ENCODE results near the gene RBM7. TPM values are rescaled to one million over a fixed set of nuclear protein-coding genes. Genes with fewer than 3 reads are reported as not detected.

The RBM7 gene
- total RNA-seq, 1 donor, result 38.0 TPM

- Histone ChIP-seq H3K4me3 (ENCODE audit: insufficient read depth, low read length) (peak overlapping the region; percentile 98), H3K27ac (ENCODE audit: low read depth, low read length) (peak overlapping the region; percentile 79), H3K9me3 (ENCODE audit: low read depth, low read length) (no peaks in the 10 kb centered on the region), H3K79me2 (ENCODE audit: insufficient read depth, low read length) (peaks cover 70% of the 10 kb centered on the region), H2AFZ (ENCODE audit: low read length) (no peak overlapping the region), H3K4me2 (ENCODE audit: insufficient read depth, low read length) (peak overlapping the region; percentile 80), H3K36me3 (ENCODE audit: insufficient read depth, low read length) (peaks cover 20% of the 10 kb centered on the region), H3K27me3 (ENCODE audit: insufficient read depth, low read length) (no peaks in the 10 kb centered on the region), H3K4me1 (ENCODE audit: insufficient read depth, low read length) (peaks cover 13% of the 10 kb centered on the region), H4K20me1 (ENCODE audit: insufficient read depth, low read length) (peaks cover 12% of the 10 kb centered on the region)
- peak; percentile 70 for DNase-seq (ENCODE audit: insufficient read length, low spot score, missing footprints)
- TF ChIP-seq, protein P1, sequence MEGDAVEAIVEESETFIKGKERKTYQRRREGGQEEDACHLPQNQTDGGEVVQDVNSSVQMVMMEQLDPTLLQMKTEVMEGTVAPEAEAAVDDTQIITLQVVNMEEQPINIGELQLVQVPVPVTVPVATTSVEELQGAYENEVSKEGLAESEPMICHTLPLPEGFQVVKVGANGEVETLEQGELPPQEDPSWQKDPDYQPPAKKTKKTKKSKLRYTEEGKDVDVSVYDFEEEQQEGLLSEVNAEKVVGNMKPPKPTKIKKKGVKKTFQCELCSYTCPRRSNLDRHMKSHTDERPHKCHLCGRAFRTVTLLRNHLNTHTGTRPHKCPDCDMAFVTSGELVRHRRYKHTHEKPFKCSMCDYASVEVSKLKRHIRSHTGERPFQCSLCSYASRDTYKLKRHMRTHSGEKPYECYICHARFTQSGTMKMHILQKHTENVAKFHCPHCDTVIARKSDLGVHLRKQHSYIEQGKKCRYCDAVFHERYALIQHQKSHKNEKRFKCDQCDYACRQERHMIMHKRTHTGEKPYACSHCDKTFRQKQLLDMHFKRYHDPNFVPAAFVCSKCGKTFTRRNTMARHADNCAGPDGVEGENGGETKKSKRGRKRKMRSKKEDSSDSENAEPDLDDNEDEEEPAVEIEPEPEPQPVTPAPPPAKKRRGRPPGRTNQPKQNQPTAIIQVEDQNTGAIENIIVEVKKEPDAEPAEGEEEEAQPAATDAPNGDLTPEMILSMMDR (IDR thresholded peaks at IDR 0.05; ENCODE audit: extremely low read depth, low read depth, low read length), result no peak
Measured at GRCh38 chr11:114440971-114441763, 40.7 kb downstream of the RBM7 start.

- no peak overlapping the region for H3K27ac ChIP-seq (ENCODE audit: low read depth, low read length)
- no peaks in the 10 kb centered on the region for H3K9me3 ChIP-seq (ENCODE audit: low read depth, low read length)
- H2AFZ ChIP-seq (ENCODE audit: low read length), result no peak overlapping the region
- TF ChIP-seq, protein P1 (IDR thresholded peaks at IDR 0.05; ENCODE audit: extremely low read depth, low read depth, low read length), result no peak
- H3K4me3 ChIP-seq (ENCODE audit: insufficient read depth, low read length), result no peak overlapping the region
- no peak for DNase-seq (ENCODE audit: insufficient read length, low spot score, missing footprints)
- peaks cover 25% of the 10 kb centered on the region for H3K36me3 ChIP-seq (ENCODE audit: insufficient read depth, low read length)
- H3K4me1 ChIP-seq (ENCODE audit: insufficient read depth, low read length), result peaks cover 13% of the 10 kb centered on the region
- H3K4me2 ChIP-seq (ENCODE audit: insufficient read depth, low read length), result no peak overlapping the region
- peaks cover 75% of the 10 kb centered on the region for H3K79me2 ChIP-seq (ENCODE audit: insufficient read depth, low read length)
- peaks cover 12% of the 10 kb centered on the region for H4K20me1 ChIP-seq (ENCODE audit: insufficient read depth, low read length)
- H3K27me3 ChIP-seq (ENCODE audit: insufficient read depth, low read length), result no peaks in the 10 kb centered on the region
Measured at GRCh38 chr11:114441921-114442320, 41.5 kb downstream of the RBM7 start.

- H3K4me2 ChIP-seq (ENCODE audit: insufficient read depth, low read length), result no peak overlapping the region
- H2AFZ ChIP-seq (ENCODE audit: low read length), result no peak overlapping the region
- DNase-seq (ENCODE audit: insufficient read length, low spot score, missing footprints), result no peak
- no peak overlapping the region for H3K27ac ChIP-seq (ENCODE audit: low read depth, low read length)
- H3K9me3 ChIP-seq (ENCODE audit: low read depth, low read length), result no peaks in the 10 kb centered on the region
- H3K4me3 ChIP-seq (ENCODE audit: insufficient read depth, low read length), result no peak overlapping the region
- H4K20me1 ChIP-seq (ENCODE audit: insufficient read depth, low read length), result peaks cover 12% of the 10 kb centered on the region
- H3K27me3 ChIP-seq (ENCODE audit: insufficient read depth, low read length), result no peaks in the 10 kb centered on the region
- H3K4me1 ChIP-seq (ENCODE audit: insufficient read depth, low read length), result peaks cover 17% of the 10 kb centered on the region
- peaks cover 25% of the 10 kb centered on the region for H3K36me3 ChIP-seq (ENCODE audit: insufficient read depth, low read length)
- TF ChIP-seq, protein P1 (IDR thresholded peaks at IDR 0.05; ENCODE audit: extremely low read depth, low read depth, low read length), result no peak
- peaks cover 75% of the 10 kb centered on the region for H3K79me2 ChIP-seq (ENCODE audit: insufficient read depth, low read length)
Measured at GRCh38 chr11:114442536-114442935, 42.1 kb downstream of the RBM7 start.

- Histone ChIP-seq H4K20me1 (ENCODE audit: insufficient read depth, low read length) (peaks cover 23% of the 10 kb centered on the region), H2AFZ (ENCODE audit: low read length) (no peak overlapping the region), H3K79me2 (ENCODE audit: insufficient read depth, low read length) (peaks cover 63% of the 10 kb centered on the region), H3K27me3 (ENCODE audit: insufficient read depth, low read length) (no peaks in the 10 kb centered on the region), H3K9me3 (ENCODE audit: low read depth, low read length) (no peaks in the 10 kb centered on the region), H3K36me3 (ENCODE audit: insufficient read depth, low read length) (peaks cover 52% of the 10 kb centered on the region), H3K4me1 (ENCODE audit: insufficient read depth, low read length) (peaks cover 21% of the 10 kb centered on the region), H3K4me2 (ENCODE audit: insufficient read depth, low read length) (peak overlapping the region; percentile 29), H3K4me3 (ENCODE audit: insufficient read depth, low read length) (no peak overlapping the region), H3K27ac (ENCODE audit: low read depth, low read length) (peak overlapping the region; percentile 65)
- TF ChIP-seq, protein P1 (IDR thresholded peaks at IDR 0.05; ENCODE audit: extremely low read depth, low read depth, low read length), result no peak
- no peak for DNase-seq (ENCODE audit: insufficient read length, low spot score, missing footprints)
Measured at GRCh38 chr11:114447444-114447843, 47.0 kb downstream of the RBM7 start.
